Activated naive CD4-positive, alpha-beta T cell treated with anti-CD3 and anti-CD28 coated beads, Interleukin-2, amount 50 U/mL, for 24 hours (primary cell): ENCODE data around the gene MIB2.

ENCODE experiments used
- H3K27ac Mint-ChIP-seq: one replicate; pipeline ENCODE4 v1.8.0; 2021; ENCODE audit warnings: mild to moderate bottlenecking, mixed read lengths
- H3K27me3 Mint-ChIP-seq: one replicate; pipeline ENCODE4 v1.8.0; 2021; ENCODE audit warnings: mixed read lengths
- H3K36me3 Mint-ChIP-seq: one replicate; pipeline ENCODE4 v1.8.0; 2021; ENCODE audit warnings: mixed read lengths
- H3K4me1 Mint-ChIP-seq: one replicate; pipeline ENCODE4 v1.8.0; 2021; ENCODE audit warnings: mixed read lengths
- H3K4me3 Mint-ChIP-seq: one replicate; pipeline ENCODE4 v1.8.0; 2021; ENCODE audit warnings: mild to moderate bottlenecking, mixed read lengths
- H3K9me3 Mint-ChIP-seq: one replicate; pipeline ENCODE4 v1.8.0; 2021; ENCODE audit warnings: mixed read lengths

MIB2 gene

DNA sequence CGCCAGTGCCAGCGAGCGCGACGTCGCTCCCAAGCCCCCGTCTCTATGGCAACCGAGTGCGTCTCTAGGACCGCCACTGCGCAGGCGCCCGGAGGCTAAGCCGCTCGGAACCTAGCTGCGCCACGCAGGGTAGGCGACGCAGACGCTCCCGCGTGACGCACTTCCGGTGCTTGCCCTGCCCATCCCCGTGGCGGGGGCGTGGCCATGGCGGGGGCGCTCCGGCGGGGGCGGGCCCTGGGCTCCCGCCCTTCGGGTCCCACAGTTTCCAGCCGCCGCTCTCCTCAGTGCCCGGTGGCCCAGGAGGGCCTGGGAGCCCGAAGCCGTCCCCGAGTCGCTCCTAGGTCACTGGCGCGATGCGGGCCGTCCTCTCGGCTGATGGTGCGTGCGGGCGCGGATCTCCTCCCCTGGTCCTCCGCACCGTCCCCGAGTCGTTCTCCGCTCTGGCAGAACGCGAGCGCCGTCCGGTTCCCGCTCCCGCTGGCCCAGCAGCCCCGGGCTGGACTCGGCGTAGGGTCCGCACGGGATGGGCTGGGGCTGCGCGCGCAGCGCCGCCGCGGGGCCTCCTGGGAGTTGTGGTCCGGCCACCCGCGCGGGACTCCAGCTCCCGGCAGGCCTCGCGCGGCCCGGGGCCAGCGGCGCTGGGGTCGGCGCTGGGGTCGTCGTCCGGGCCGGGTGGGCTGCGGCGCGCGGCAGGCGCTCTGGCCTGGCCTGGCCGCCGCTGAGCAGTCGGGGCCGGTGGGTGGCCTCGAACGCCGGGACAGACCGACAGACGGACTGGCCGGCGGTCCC, at the start of gene MIB2:
MIB2 (plus strand) TSS at position 245 of the 789 bp plus-strand sequence. CDS start 7,953 bp downstream, outside the sequence.
- H3K36me3 Mint-ChIP-seq = no peaks in the 10 kb centered on the region
- peak within 1 kb of the TSS; percentile 99 for H3K27ac Mint-ChIP-seq
- H3K4me3 Mint-ChIP-seq = peak within 1 kb of the TSS; percentile 97
- H3K4me1 Mint-ChIP-seq = peaks cover 32% of the 10 kb centered on the region
- H3K27me3 Mint-ChIP-seq = no peaks in the 10 kb centered on the region
- H3K9me3 Mint-ChIP-seq = no peaks in the 10 kb centered on the region

DNA sequence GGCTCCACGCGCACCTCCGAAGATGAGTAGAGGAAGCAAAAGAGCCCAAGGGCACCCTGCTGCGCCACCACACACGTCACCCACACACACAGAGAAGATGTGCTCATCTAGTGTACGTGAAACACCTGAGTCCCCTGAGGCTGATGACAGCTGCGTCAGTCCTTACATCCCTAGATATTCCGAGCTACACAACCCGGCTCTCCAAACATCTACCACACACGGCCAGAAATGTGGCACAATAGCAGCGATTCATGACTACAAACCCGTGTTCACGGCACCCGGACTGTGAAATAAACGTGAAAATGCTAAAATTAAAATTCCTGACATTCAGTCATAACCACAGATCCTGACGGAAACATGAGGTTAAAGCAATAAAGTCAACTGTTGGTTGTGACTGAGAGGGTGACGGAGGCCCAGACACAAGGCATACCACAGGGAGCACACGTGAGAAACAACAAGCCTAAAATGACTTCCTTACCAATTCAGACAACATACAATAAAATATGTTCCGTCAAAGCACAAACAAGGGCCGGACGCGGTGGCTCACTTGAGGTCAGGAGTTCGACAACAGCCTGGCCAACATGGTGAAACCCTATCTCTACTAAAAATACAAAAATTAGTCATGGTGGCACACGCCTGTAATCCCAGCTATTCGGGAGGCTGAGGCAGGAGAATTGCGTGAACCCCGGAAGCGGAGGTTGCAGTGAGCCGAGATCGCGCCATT, 48.0 kb upstream of the MIB2 start:
- no peaks in the 10 kb centered on the region for H3K9me3 Mint-ChIP-seq
- peak overlapping the region; percentile 49 for H3K4me3 Mint-ChIP-seq
- H3K27ac Mint-ChIP-seq = peak overlapping the region; percentile 17
- H3K4me1 Mint-ChIP-seq = peaks cover 43% of the 10 kb centered on the region
- H3K27me3 Mint-ChIP-seq = no peaks in the 10 kb centered on the region
- H3K36me3 Mint-ChIP-seq = peaks cover 12% of the 10 kb centered on the region

DNA sequence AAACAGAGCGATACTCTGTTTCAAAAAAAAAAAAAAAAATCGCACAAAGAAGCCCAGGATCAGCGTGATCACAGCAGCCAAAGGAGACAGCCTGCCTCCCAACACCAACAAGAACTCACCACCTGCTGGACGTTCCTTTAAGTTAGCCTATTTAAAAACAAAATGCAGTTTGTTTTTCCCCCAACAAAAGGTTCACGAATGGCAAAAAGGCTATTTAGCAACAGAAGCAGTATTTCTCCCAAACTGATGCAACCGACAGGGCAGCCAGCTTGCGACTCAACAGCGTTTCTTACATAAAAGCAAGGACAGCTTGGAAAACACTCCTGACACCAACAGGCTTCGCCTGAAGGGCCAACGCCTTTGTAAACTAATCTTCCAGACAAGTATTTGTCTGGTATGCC, 47.4 kb upstream of the MIB2 start:
- Mint-ChIP-seq H3K27me3 (no peaks in the 10 kb centered on the region), H3K36me3 (peaks cover 12% of the 10 kb centered on the region), H3K27ac (no peak overlapping the region), H3K4me3 (no peak overlapping the region), H3K4me1 (peaks cover 43% of the 10 kb centered on the region), H3K9me3 (no peaks in the 10 kb centered on the region)

DNA sequence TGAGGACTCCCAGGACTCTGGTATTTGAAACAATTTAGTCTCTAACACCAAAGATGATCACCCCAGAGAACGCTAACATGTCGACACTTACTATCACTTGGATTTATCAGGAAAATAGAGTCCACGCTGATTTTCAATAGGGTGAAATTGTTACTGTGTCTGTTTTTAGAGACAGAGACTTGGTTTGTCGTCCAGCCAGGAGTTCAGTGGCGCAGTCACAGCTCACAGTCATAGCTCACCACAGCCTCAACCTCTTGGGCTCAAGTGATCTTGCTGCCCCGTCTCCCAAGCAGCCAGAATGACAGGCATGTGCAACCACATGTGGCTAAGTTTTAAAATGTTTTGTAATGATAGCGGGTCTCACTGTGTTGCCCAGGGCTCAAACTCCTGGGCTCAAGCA, 46.0 kb upstream of the MIB2 start:
- no peak overlapping the region for H3K4me3 Mint-ChIP-seq
- no peaks in the 10 kb centered on the region for H3K27me3 Mint-ChIP-seq
- H3K27ac Mint-ChIP-seq = no peak overlapping the region
- H3K4me1 Mint-ChIP-seq = peaks cover 44% of the 10 kb centered on the region
- H3K36me3 Mint-ChIP-seq = peaks cover 9% of the 10 kb centered on the region
- H3K9me3 Mint-ChIP-seq = no peaks in the 10 kb centered on the region

DNA sequence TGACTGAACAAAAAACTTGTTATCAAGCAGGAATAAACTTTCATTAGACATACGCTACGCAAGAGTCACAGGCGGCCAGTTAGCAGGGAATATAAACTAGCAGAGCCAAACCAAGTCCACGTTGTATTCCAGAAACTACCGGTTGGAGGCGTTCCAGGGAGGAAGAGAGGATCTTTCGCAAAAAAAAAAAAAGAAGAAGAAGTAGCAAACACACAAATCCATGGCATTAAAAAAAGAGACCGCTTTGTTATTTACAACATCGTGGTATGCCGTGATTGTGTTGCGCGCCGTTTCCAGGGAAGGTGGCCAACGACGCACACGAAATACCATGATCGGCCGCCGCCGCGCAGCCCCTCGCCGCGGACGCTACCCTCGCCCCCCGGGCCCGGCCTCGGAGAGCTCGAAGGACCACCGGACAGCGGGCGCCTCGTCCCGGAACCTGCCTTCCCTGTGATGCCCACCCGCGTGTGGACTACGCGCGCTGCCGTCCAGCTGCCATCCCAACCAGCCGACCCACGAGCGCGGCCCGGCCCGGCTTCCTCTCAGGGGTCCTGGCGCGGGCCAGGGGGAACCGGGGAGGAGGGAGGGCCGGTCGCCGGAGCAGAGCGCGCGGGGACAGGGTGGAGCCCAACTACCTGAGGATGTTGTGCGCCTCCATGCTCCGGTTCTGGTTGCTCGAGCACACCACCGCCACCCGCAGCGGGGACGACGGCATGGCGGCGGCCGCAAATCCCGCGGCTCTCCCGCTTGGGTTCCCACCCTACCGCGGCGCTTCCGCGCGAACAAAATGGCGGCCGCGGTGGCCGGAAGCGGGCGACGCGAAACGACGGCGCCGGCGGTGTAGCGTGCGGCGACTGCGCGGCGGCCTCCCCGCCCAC, 41.2 kb upstream of the MIB2 start:
- H3K27me3 Mint-ChIP-seq = no peaks in the 10 kb centered on the region
- no peaks in the 10 kb centered on the region for H3K9me3 Mint-ChIP-seq
- peak overlapping the region; percentile 99 for H3K4me3 Mint-ChIP-seq
- H3K36me3 Mint-ChIP-seq = peaks cover 5% of the 10 kb centered on the region
- peaks cover 36% of the 10 kb centered on the region for H3K4me1 Mint-ChIP-seq
- H3K27ac Mint-ChIP-seq = peak overlapping the region; percentile 100

DNA sequence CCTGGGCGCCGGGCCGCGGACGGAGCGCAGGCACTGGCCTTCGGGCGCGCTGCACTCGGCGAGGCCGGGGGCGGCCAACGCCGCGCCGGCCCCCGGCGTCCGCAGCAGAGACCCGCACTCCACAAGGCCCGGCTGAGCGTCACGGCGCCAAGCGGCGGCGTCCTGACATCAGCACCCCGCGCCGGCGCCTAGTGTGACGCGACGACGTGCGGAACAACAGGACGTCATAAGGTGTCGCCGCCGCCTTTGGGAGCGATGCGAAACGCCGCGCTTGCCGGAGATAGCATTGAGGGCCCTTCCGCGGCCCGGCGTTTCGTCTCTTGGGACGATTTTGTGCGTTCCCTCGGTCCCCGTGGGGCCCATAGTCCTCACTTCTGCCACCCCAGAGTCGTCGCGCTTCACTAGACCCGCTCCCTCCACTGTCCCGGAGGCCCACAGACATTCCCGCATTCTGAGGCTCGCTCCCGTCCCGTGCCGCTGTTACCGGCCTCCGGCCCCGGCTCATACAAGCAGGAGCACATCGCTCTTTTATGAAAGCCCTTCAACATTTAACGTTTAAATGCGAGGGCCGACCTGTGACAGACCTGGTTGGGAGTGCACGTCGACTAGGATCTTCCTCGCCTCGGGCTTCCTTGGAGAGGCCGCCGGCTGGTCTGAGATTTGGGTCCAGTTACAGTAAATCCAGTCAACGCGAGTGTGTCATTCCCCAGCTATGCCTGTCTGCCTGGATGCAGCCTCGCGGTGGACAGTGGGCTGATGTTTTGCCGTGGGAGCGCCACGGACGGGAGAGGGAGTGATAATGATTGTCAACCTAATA, 40.4 kb upstream of the MIB2 start, which contains the start of gene SSU72:
SSU72 (minus strand) TSS at position 143 of the 817 bp plus-strand sequence. CDS start 306 bp downstream, outside the sequence.
- H3K27me3 Mint-ChIP-seq = no peaks in the 10 kb centered on the region
- peak within 1 kb of the TSS; percentile 99 for H3K4me3 Mint-ChIP-seq
- no peaks in the 10 kb centered on the region for H3K9me3 Mint-ChIP-seq
- peak within 1 kb of the TSS; percentile 100 for H3K27ac Mint-ChIP-seq
- H3K4me1 Mint-ChIP-seq = peaks cover 28% of the 10 kb centered on the region
- peaks cover 5% of the 10 kb centered on the region for H3K36me3 Mint-ChIP-seq

DNA sequence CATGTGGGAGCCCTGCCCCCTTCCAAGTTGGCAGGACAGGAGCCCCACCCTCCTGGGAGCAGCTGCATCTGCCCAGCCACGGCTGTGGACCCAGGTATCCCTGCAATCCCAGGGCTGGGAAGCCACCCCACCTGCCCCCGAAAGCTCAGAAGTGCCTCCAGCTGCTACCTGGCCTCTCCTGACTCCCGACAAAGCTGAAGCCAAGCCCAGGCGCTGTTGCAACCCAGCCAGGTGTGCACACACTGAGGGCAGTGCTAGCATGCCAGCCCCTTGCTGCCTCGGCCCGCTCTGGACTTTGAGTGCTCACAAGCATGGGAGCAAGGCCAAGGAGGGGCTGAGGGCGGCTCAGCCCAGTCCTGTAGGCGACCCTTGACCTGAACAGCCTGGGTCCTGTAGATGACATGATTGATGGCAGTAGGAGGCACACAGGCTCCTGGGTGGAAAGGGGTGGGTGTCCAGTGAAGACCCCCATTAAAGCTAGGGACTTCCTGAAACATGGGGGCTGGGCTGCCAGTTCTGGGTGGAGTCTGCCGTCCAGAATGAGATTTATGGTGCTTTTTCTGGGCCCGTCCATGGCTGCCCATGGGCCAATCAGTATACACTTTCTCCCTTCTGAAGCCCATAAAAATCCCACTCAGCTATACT, 37.8 kb upstream of the MIB2 start:
- H3K27ac Mint-ChIP-seq = no peak overlapping the region
- peaks cover 15% of the 10 kb centered on the region for H3K4me1 Mint-ChIP-seq
- peaks cover 1% of the 10 kb centered on the region for H3K27me3 Mint-ChIP-seq
- H3K9me3 Mint-ChIP-seq = no peaks in the 10 kb centered on the region
- H3K36me3 Mint-ChIP-seq = peaks cover 2% of the 10 kb centered on the region
- H3K4me3 Mint-ChIP-seq = no peak overlapping the region

DNA sequence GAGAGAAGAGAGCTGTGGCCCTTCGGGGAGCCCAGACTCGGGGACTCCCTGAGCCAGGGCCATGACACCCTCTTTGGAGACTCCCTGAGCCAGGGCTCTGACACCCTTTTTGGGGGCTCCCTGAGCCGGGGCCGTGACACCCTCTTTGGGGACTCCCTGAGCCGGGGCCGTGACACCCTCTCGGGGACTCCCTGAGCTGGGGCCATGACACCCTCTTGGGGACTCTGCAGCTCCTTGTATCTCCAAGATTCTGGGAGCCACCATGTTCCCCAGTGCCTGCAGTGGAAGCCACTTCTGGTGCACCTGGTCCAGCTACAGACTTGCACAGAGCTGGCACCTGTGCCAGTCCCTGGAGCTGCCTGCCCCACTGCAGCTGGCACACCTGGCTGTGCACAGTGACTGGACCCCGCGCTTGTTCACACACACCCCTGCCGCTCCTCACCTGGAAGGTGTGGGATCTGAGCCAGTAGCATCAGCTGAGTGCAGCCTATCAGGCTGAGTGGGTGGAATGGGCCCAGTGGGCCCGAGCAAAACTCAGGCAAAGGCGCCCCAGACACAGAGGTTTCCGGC, 36.8 kb upstream of the MIB2 start:
- Mint-ChIP-seq H3K27me3 (peaks cover 1% of the 10 kb centered on the region), H3K36me3 (peaks cover 2% of the 10 kb centered on the region), H3K9me3 (no peaks in the 10 kb centered on the region), H3K4me3 (no peak overlapping the region), H3K4me1 (peaks cover 13% of the 10 kb centered on the region), H3K27ac (no peak overlapping the region)

DNA sequence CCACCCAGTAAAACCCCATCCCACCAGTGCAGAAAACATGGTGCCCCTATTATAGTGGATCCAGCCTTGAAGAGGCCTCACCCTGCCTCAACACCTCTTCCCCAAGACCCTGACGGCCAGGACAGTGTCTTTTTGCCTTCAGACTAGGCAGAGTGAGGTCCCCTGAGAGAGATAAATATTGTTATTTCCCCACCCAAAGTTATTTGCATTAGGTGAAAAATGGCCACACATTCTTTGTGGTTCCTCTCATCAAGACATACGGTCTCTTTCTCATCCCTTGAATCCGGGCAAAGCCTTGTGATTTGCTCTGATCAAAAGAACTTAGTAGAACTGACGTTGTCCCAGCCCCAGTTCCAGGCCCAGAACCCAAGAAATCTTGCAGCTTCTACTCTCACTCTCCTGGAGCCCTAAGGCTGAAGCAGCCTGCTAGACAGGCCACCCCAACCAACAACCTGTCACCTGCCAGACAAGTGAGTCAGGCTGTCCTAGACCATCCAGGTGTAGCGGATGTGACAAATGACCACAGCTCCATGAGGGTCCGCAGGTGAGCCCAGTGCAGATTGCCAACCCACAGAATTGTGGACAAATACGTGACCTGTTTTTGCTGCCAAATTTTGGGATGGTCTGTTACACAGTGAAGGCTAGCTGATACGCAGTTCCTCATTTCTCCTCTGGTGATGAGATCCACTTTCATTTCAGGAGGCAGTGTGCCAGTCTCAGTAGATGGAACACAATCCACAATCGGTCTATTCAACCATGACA, 32.5 kb upstream of the MIB2 start:
- Mint-ChIP-seq H3K4me1 (no peaks in the 10 kb centered on the region), H3K4me3 (no peak overlapping the region), H3K36me3 (no peaks in the 10 kb centered on the region), H3K27me3 (peaks cover 1% of the 10 kb centered on the region), H3K9me3 (no peaks in the 10 kb centered on the region), H3K27ac (no peak overlapping the region)

DNA sequence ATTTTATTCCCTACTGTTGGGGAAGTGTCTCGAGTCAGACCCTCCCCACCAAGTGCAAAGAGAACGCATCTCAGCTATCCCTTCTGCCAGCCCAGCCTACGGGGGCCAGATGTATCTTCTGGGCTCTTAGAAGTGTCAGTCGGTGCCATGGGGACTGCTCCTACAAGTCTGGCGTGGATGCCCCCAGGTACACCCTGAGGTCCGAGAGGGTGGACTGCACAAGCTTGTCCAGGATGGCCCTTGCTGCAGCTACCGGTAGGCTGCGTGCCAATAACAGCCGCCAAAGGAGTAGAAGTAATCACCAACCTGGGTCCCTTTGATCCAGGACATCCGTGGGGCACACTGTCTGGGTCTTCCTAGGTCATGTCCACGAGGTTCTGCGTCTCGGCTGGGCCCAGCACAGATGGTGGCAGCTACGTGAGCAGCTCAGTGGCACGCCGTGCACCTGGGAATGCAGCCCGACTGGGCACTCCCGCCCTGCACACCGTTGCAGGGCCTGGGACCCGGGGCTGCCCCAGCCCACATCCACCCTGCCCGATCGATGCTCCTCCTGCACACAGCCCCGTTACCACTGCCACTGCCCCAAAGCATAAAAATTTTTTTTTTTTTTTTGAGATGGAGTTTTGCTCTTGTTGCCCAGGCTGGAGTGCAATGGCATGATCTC, 31.8 kb upstream of the MIB2 start:
- H3K36me3 Mint-ChIP-seq = no peaks in the 10 kb centered on the region
- no peak overlapping the region for H3K27ac Mint-ChIP-seq
- no peaks in the 10 kb centered on the region for H3K4me1 Mint-ChIP-seq
- no peak overlapping the region for H3K4me3 Mint-ChIP-seq
- peaks cover 1% of the 10 kb centered on the region for H3K27me3 Mint-ChIP-seq
- no peaks in the 10 kb centered on the region for H3K9me3 Mint-ChIP-seq

DNA sequence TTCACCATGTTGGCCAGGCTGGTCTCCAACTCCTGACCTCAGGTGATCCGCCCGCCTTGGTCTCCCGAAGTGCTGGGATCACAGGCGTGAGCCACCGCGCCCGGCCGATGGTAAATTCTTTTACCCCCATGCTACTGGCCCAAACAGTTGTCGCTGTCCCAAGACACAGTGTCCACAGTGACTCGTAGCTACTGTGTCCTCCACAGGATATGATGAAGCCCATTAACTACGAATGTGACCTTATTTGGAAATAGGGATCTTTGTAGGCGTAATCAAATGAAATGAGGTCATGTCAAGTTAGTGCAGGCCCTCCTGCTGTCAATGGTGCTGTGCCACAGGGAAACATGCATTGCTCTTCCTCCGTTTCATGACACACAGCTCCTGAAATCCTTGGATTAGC, 23.8 kb upstream of the MIB2 start:
- H3K4me1 Mint-ChIP-seq = no peaks in the 10 kb centered on the region
- H3K9me3 Mint-ChIP-seq = no peaks in the 10 kb centered on the region
- no peaks in the 10 kb centered on the region for H3K36me3 Mint-ChIP-seq
- no peak overlapping the region for H3K4me3 Mint-ChIP-seq
- H3K27ac Mint-ChIP-seq = no peak overlapping the region
- no peaks in the 10 kb centered on the region for H3K27me3 Mint-ChIP-seq

DNA sequence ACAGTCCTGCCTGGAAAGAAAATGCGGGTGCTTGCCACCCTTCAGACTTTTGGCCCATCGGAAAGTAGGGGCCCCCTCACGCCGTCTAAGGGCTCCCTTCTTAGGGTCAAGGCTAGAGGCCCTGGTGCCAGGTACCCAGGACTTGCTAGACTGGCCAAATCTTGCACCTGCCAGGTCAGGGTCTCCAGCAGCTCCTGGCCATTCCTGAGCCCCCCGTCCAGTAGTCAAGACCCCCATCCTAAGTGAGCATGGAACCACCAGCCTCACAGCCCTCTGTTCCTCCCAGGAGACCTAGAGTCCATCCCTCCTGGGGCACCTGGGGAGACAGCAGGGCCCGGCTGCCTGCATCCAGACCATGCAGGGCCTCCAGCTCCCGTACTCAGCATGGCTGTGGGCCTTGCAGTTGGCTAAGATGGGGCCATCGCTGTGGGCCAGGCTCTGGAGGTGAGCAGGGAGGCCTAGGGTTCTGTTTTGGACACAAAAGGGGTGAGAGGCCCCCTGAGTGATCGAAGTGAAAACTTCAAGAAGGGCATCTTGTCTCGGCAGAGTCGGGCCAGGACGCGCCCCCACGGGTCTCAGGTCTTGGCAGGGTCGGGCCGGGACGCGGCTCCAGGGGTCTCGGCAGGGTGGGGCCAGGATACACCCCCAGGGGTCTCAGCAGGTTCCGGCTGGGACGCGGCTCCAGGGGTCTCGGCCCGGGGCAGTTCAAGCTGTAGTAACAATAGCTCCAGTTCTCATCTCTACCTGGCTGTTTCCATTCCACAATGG, 21.3 kb upstream of the MIB2 start:
- no peak overlapping the region for H3K4me3 Mint-ChIP-seq
- no peaks in the 10 kb centered on the region for H3K9me3 Mint-ChIP-seq
- no peak overlapping the region for H3K27ac Mint-ChIP-seq
- H3K4me1 Mint-ChIP-seq = peaks cover 9% of the 10 kb centered on the region
- H3K36me3 Mint-ChIP-seq = no peaks in the 10 kb centered on the region
- no peaks in the 10 kb centered on the region for H3K27me3 Mint-ChIP-seq
